BLaER1 treated with 17β-estradiol and CSF1 and Interleukin-3, amounts not matched to agents 10 nM and 100 nM (cell line): ENCODE results near the gene EYS.

ENCODE experiments used
- H3K27ac ChIP-seq, 11 experiments: shearing (Covaris generic); formaldehyde crosslinking; 2 replicates each; pipeline ENCODE4 v1.8.1; 2022
- H3K27me3 ChIP-seq, 11 experiments: shearing (Covaris generic); formaldehyde crosslinking; 2 replicates each; pipeline ENCODE4 v1.8.1; 2022
- H3K36me3 ChIP-seq, 11 experiments: shearing (Covaris generic); formaldehyde crosslinking; 2 replicates each; pipeline ENCODE4 v1.8.1; 2022
- H3K4me1 ChIP-seq, 10 experiments: shearing (Covaris generic); formaldehyde crosslinking; 2 replicates each; pipeline ENCODE4 v1.8.1; 2022
- H3K4me2 ChIP-seq, 11 experiments: shearing (Covaris generic); formaldehyde crosslinking; 2 replicates each; pipeline ENCODE4 v1.8.1; 2022
- H3K4me3 ChIP-seq, 10 experiments: shearing (Covaris generic); formaldehyde crosslinking; 2 replicates each; pipeline ENCODE4 v1.8.1; 2022
- H3K9ac ChIP-seq, 11 experiments: shearing (Covaris generic); formaldehyde crosslinking; 2 replicates each; pipeline ENCODE4 v1.8.1; 2022
- H3K9me3 ChIP-seq, 11 experiments: shearing (Covaris generic); formaldehyde crosslinking; replicated peaks in 1 of 11; 2 replicates each; pipeline ENCODE4 v1.8.1; 2022
- H4K20me1 ChIP-seq, 11 experiments: shearing (Covaris generic); formaldehyde crosslinking; 2 replicates each; pipeline ENCODE4 v1.8.1; 2022
- Cebpa-rat ChIP-seq, 11 experiments: shearing (Covaris generic); IDR thresholded peaks; 2 replicates each; pipeline ENCODE4 v1.8.1; 2022

Gene EYS

DNA sequence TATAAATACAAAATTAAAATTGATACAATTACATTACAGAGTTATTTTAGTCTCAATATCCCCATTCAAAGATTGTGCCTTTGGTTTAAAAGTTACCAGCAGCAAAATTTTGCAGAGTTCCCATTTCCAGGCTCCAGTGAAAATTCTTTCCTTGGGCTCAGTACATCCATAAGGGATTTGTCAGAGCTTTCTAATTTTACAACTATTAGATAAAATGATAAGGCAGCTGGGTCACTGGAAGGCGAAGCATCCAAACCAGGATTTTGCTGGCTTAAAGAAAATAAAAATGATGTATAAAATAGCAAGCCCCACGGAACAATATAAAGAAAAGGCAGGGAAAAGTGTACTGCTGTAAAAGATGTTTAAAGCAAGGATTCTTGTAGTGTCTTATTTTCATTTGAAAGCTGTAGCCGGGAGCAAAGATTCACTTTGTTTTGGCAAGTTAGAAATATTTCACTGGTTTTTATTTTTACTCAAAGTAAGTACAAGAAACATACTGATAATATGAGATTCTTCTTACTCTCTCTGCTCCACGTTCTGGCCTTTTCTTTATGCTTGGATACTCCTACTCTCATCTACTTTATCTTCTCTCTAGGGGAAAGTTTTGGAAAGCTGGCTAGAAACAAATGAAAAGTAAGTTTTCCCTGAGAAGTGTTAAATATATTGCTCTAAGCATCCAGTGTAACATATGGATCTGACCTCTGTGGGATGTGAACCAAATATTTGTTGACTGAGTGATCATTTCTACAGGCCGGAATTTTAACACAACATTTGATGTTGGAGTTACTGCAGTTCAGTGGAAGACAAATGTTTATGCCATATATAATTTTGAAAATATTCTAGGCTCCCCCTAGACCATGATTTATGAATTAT lies 1583.0 kb downstream of the EYS start:
- Histone ChIP-seq H3K9me3 (no peaks in the 10 kb centered on the region), H3K27me3 (no peaks in the 10 kb centered on the region), H4K20me1 (no peaks in the 10 kb centered on the region), H3K4me1 (no peaks in the 10 kb centered on the region), H3K4me2 (no peak overlapping the region), H3K9ac (no peak overlapping the region), H3K36me3 (no peaks in the 10 kb centered on the region), H3K4me3 (no peak overlapping the region), H3K27ac (no peak overlapping the region)
- no peak for TF ChIP-seq Cebpa-rat (IDR thresholded peaks at IDR 0.05)

GRCh38 chr6:64122712-64123375 lies 1584.2 kb downstream of the EYS start:
- no peak overlapping the region for H3K4me3 ChIP-seq
- H3K36me3 ChIP-seq: no peaks in the 10 kb centered on the region
- TF ChIP-seq Cebpa-rat (IDR thresholded peaks at IDR 0.05): no peak
- no peak overlapping the region for H3K27ac ChIP-seq
- no peaks in the 10 kb centered on the region for H3K4me1 ChIP-seq
- no peak overlapping the region for H3K4me2 ChIP-seq
- H3K27me3 ChIP-seq: no peaks in the 10 kb centered on the region
- no peak overlapping the region for H3K9ac ChIP-seq
- H4K20me1 ChIP-seq: no peaks in the 10 kb centered on the region
- peaks cover 0 to 6% (median 4%) of the 10 kb centered on the region in 11 experiments; a peak in 5 of 22 replicates for H3K9me3 ChIP-seq

GRCh38 chr6:64121011-64121565 lies 1585.9 kb downstream of the EYS start:
- no peak overlapping the region for H3K9ac ChIP-seq
- no peak overlapping the region for H3K27ac ChIP-seq
- no peaks in the 10 kb centered on the region for H3K36me3 ChIP-seq
- no peaks in the 10 kb centered on the region for H3K27me3 ChIP-seq
- H3K9me3 ChIP-seq: peaks cover 0 to 10% (median 4%) of the 10 kb centered on the region in 11 experiments; a peak in 5 of 22 replicates
- no peaks in the 10 kb centered on the region for H4K20me1 ChIP-seq
- H3K4me3 ChIP-seq: no peak overlapping the region
- TF ChIP-seq Cebpa-rat (IDR thresholded peaks at IDR 0.05): no peak
- H3K4me2 ChIP-seq: no peak overlapping the region
- no peaks in the 10 kb centered on the region for H3K4me1 ChIP-seq

DNA sequence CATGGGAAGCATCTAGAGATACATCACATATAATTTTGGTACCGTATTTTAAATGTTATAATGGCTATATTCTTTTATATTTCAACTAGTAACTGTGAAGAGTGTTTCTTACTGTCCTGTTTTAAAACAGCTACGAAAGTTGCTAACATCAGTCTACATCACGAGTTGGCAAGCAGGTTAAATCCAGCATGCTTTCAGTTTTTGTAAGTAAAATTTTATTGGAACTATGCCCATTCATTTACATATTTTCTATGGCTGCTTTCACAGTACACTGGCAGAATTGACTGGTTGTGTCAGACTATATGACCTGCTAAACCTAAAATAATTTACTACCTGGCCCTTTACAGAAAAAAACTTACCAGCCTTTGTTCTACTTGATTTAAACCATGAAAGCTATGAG lies 1593.3 kb downstream of the EYS start:
- H4K20me1 ChIP-seq: no peaks in the 10 kb centered on the region
- H3K4me3 ChIP-seq: no peak overlapping the region
- TF ChIP-seq Cebpa-rat (IDR thresholded peaks at IDR 0.05): no peak
- H3K9ac ChIP-seq: no peak overlapping the region
- peaks cover 0 to 10% (median 4%) of the 10 kb centered on the region in 11 experiments; a peak in 5 of 22 replicates for H3K9me3 ChIP-seq
- no peaks in the 10 kb centered on the region for H3K4me1 ChIP-seq
- no peaks in the 10 kb centered on the region for H3K36me3 ChIP-seq
- no peak overlapping the region for H3K27ac ChIP-seq
- no peak overlapping the region for H3K4me2 ChIP-seq
- H3K27me3 ChIP-seq: no peaks in the 10 kb centered on the region

DNA sequence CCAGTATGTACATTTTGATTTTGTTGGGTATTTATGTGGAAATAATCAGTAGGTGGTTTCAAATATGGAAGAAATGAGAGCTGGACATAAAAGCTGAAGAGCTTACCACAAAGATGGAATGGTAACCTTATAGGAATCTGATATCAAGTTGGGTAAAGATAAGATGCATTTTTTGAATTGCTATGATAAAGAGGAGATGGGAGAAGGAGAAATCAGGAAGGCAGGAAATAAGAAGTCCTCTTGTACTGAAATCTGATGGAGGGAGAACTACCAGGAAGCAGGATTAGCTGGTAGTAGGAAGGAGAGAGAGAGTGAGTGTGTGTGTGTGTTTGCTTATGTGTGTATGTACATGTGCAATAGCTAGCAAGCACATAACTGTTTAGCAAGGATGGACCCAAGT lies 1603.0 kb downstream of the EYS start:
- no peaks in the 10 kb centered on the region for H3K27me3 ChIP-seq
- no peak overlapping the region for H3K4me3 ChIP-seq
- no peak overlapping the region for H3K4me2 ChIP-seq
- H3K36me3 ChIP-seq: no peaks in the 10 kb centered on the region
- no peak for TF ChIP-seq Cebpa-rat (IDR thresholded peaks at IDR 0.05)
- H3K27ac ChIP-seq: no peak overlapping the region
- no peak overlapping the region for H3K9ac ChIP-seq
- no peaks in the 10 kb centered on the region; a peak in 1 of 22 replicates for H3K9me3 ChIP-seq
- no peaks in the 10 kb centered on the region for H3K4me1 ChIP-seq
- no peaks in the 10 kb centered on the region for H4K20me1 ChIP-seq

DNA sequence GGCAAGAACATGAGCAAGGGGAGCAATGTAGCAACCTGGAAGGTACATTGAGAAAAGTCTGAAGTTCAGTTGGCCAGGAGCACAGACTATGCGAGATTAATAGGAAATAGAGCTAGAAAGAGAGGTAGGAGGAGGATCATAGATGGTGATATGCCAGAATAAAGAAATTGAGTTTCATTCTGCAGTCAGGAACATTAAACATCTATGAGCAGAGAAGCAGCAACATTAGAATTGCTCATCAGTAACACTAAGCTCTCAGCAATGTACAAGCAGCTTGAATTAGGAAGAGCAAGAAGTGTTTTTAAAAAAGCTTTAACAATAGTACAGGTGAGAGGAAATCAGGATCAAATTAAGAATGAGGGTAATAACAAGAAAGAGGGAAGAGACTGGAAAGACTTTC lies 1603.5 kb downstream of the EYS start:
- Histone ChIP-seq H3K4me3 (no peak overlapping the region), H4K20me1 (no peaks in the 10 kb centered on the region), H3K9ac (no peak overlapping the region), H3K27me3 (no peaks in the 10 kb centered on the region), H3K36me3 (no peaks in the 10 kb centered on the region), H3K4me1 (no peaks in the 10 kb centered on the region), H3K27ac (no peak overlapping the region), H3K9me3 (no peaks in the 10 kb centered on the region; a peak in 1 of 22 replicates), H3K4me2 (no peak overlapping the region)
- no peak for TF ChIP-seq Cebpa-rat (IDR thresholded peaks at IDR 0.05)

DNA sequence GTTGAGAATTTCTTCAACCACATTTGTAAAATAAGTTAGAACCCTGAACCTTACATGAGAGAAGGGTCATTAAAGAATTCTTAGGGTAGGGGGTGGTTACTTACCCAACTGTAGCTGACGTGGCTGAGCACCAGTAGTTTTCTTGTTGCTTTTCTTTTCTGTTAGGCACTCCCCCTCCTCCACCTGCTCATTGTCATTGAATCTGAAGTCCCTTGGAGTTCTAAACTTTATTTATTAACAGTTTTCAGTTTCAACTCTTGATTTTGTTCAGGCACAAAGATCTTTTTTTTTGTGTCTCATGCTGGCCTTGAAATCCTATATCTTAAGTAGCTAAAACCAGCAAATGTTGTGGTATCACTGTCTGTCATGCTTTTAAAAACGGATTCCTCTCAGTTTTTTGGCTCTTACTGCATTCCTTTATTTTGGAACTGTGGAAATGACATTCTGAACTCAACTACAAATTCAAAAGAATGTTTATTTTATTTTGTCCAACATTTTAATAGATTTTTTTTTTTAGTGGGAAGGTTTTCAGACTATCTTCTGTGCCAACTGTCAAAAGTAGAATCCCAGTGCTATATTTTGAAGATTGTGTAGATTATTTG lies 1606.2 kb downstream of the EYS start:
- Histone ChIP-seq H3K4me2 (no peak overlapping the region), H3K27ac (no peak overlapping the region), H3K9me3 (peaks cover 7 to 12% (median 9%) of the 10 kb centered on the region in 11 experiments; a peak in 15 of 22 replicates), H3K36me3 (no peaks in the 10 kb centered on the region), H3K9ac (no peak overlapping the region), H3K4me1 (no peaks in the 10 kb centered on the region), H3K27me3 (no peaks in the 10 kb centered on the region), H4K20me1 (no peaks in the 10 kb centered on the region), H3K4me3 (no peak overlapping the region)
- TF ChIP-seq Cebpa-rat (IDR thresholded peaks at IDR 0.05): no peak

- Histone ChIP-seq H3K4me2 (no peak overlapping the region), H3K4me1 (no peaks in the 10 kb centered on the region), H3K4me3 (no peak overlapping the region), H3K9me3 (peaks cover 0 to 5% (median 0%) of the 10 kb centered on the region in 11 experiments; a peak in 1 of 22 replicates), H3K27ac (no peak overlapping the region), H3K27me3 (no peaks in the 10 kb centered on the region), H3K36me3 (no peaks in the 10 kb centered on the region), H4K20me1 (no peaks in the 10 kb centered on the region), H3K9ac (no peak overlapping the region)
- no peak for TF ChIP-seq Cebpa-rat (IDR thresholded peaks at IDR 0.05)
Observed at GRCh38 chr6:64090352-64090751, 1616.7 kb downstream of the EYS start.

GRCh38 chr6:64085126-64085525 lies 1621.9 kb downstream of the EYS start:
- Histone ChIP-seq H3K4me1 (no peaks in the 10 kb centered on the region), H3K4me2 (no peak overlapping the region), H3K4me3 (no peak overlapping the region), H3K36me3 (no peaks in the 10 kb centered on the region), H3K27ac (no peak overlapping the region), H4K20me1 (no peaks in the 10 kb centered on the region), H3K9ac (no peak overlapping the region), H3K9me3 (no peaks in the 10 kb centered on the region), H3K27me3 (no peaks in the 10 kb centered on the region)
- TF ChIP-seq Cebpa-rat (IDR thresholded peaks at IDR 0.05): no peak
